IPS DF 4.7 (cell line): Measurements from ENCODE around the gene RAD51B.

Source experiments
- DNase-seq: peaks from one replicate; pipeline ENCODE4 v3.0.0-alpha.2; 2013; ENCODE audit warnings: low spot score; ENCODE audit errors: extremely low read depth

Gene RAD51B

GRCh38 chr14:68541178-68541896 lies 721.8 kb downstream of the RAD51B start:
- DNase-seq: no peak

- DNase-seq: no peak
Observed at GRCh38 chr14:68542346-68542745, 722.8 kb downstream of the RAD51B start.

GRCh38 chr14:68543516-68543915 lies 723.9 kb downstream of the RAD51B start:
- no peak for DNase-seq

GRCh38 chr14:68544081-68544892 lies 724.7 kb downstream of the RAD51B start:
- no peak for DNase-seq

- no peak for DNase-seq
Observed at GRCh38 chr14:68546839-68547238, 727.3 kb downstream of the RAD51B start.

- DNase-seq: no peak
Observed at GRCh38 chr14:68547305-68548193, 728.0 kb downstream of the RAD51B start.

- no peak for DNase-seq
Observed at GRCh38 chr14:68548194-68549076, 728.9 kb downstream of the RAD51B start.

GRCh38 chr14:68550338-68550715 lies 730.7 kb downstream of the RAD51B start:
- no peak for DNase-seq

GRCh38 chr14:68551045-68551683 lies 731.6 kb downstream of the RAD51B start:
- no peak for DNase-seq

- no peak for DNase-seq
Observed at GRCh38 chr14:68552075-68552474, 732.5 kb downstream of the RAD51B start.

- DNase-seq: no peak
Observed at GRCh38 chr14:68552602-68553001, 733.0 kb downstream of the RAD51B start.

- no peak for DNase-seq
Observed at GRCh38 chr14:68553311-68553710, 733.7 kb downstream of the RAD51B start.

- DNase-seq: no peak
Observed at GRCh38 chr14:68554231-68554630, 734.7 kb downstream of the RAD51B start.

- no peak for DNase-seq
Observed at GRCh38 chr14:68556253-68556652, 736.7 kb downstream of the RAD51B start.

- DNase-seq: no peak
Observed at GRCh38 chr14:68557648-68558047, 738.1 kb downstream of the RAD51B start.

GRCh38 chr14:68558096-68558495 lies 738.5 kb downstream of the RAD51B start:
- DNase-seq: no peak

GRCh38 chr14:68559949-68560348 lies 740.4 kb downstream of the RAD51B start:
- DNase-seq: no peak

GRCh38 chr14:68561531-68562007 lies 742.0 kb downstream of the RAD51B start:
- no peak for DNase-seq

GRCh38 chr14:68562911-68563250 lies 743.3 kb downstream of the RAD51B start:
- no peak for DNase-seq
